HCT116 (cell line): ENCODE data around the gene HBG2. TPM values are rescaled to one million over a fixed set of nuclear protein-coding genes. Genes with fewer than 3 reads are reported as not detected.

ENCODE experiments used
- ATAC-seq: fragments of 200-7000 bp; cut with Tn5 transposase; 2 replicates; pipeline ENCODE4 v1.9.1; 2020; ENCODE audit warnings: mild to moderate bottlenecking, moderate library complexity
- BruUV-seq: library from RNA; stranded (reverse); fragments of 400-500 nt; replicated peaks from 2 replicates; lab custom pipeline; 2021; lab: Mats Ljungman, UMichigan
- CTCF ChIA-PET: fragments of 300-600 bp; sonication (Branson Sonifier 250); formaldehyde crosslinking; loops from one replicate; lab custom pipeline; 2021; ENCODE audit warnings: antibody characterized with exemption; lab: Charles Lee
- POLR2A ChIA-PET: fragments of 300-600, 350-600 bp; sonication (Branson Sonifier 250); formaldehyde crosslinking; loops from one replicate; lab custom pipeline; 2021; ENCODE audit warnings: antibody characterized with exemption; lab: Charles Lee
- RAD21 ChIA-PET, 2 experiments: fragments of 300-600 bp; sonication (Branson Sonifier 250); formaldehyde crosslinking; loops; one replicate each; lab custom pipeline; 2023; ENCODE audit warnings: low total read pairs in 2 of 2; ENCODE audit not compliant: uncharacterized antibody in 2 of 2, unreplicated experiment in 2 of 2, low non-redundant PET in 1 of 2; lab: Charles Lee
- DNase-seq: peaks from one replicate; pipeline ENCODE4 v3.0.0-alpha.2; 2010; ENCODE audit warnings: low read depth, low spot score
- H2AFZ ChIP-seq: fragments of 200-600 bp; shearing (Covaris generic), sonication (generic); 2 replicates; pipeline ENCODE4 v1.6.1; 2017; ENCODE audit warnings: low read depth, mixed run types, mixed read lengths, antibody characterized with exemption, low read length; ENCODE audit not compliant: poor library complexity, severe bottlenecking
- H3K27ac ChIP-seq: 2 replicates; pipeline ENCODE4 v1.5.1; 2012; ENCODE audit warnings: low read depth, low read length
- H3K27me3 ChIP-seq: fragments of 200-600 bp; sonication (generic); 2 replicates; pipeline ENCODE4 v1.6.1; 2016; ENCODE audit warnings: mixed run types, low read length, mixed read lengths; ENCODE audit not compliant: insufficient read depth
- H3K36me3 ChIP-seq, 2 experiments: fragments of 200-500 bp in 1 of 2; fragments of 200-600 bp in 1 of 2; sonication (Bioruptor generic) in 1 of 2; sonication (generic) in 1 of 2; 2 replicates each; pipeline versions ENCODE4 v1.5.1 to v1.6.1; 2014 to 2016; ENCODE audit warnings: low read length in 2 of 2, inconsistent platforms in 1 of 2, mixed read lengths in 1 of 2, mixed run types in 1 of 2; ENCODE audit not compliant: insufficient read depth in 2 of 2, control insufficient read depth in 1 of 2
- H3K4me1 ChIP-seq, 2 experiments: fragments of 200-600 bp in 1 of 2; sonication (generic) in 1 of 2; 2 replicates each; pipeline versions ENCODE4 v1.5.1 to v1.6.1; 2012 to 2017; ENCODE audit warnings: low read length in 2 of 2, inconsistent platforms in 1 of 2, mild to moderate bottlenecking in 1 of 2, mixed read lengths in 1 of 2, mixed run types in 1 of 2, moderate library complexity in 1 of 2; ENCODE audit not compliant: insufficient read depth in 2 of 2, control insufficient read depth in 1 of 2
- H3K4me2 ChIP-seq: fragments of 200-600 bp; sonication (generic); 2 replicates; pipeline ENCODE4 v1.6.1; 2017; ENCODE audit warnings: mixed run types, low read length, mixed read lengths
- H3K4me3 ChIP-seq, 2 experiments: fragments of 200-600 bp in 1 of 2; sonication (generic) in 1 of 2; replicated peaks in 1 of 2; 2 replicates each; pipeline ENCODE4 v1.5.1; 2011 to 2016; ENCODE audit warnings: low read length in 2 of 2, control low read depth in 1 of 2, low read depth in 1 of 2, mild to moderate bottlenecking in 1 of 2, mixed read lengths in 1 of 2, mixed run types in 1 of 2
- H3K79me2 ChIP-seq: fragments of 200-600 bp; sonication (generic); 2 replicates; pipeline ENCODE4 v1.6.1; 2017; ENCODE audit warnings: mild to moderate bottlenecking, mixed run types, low read length, moderate library complexity, mixed read lengths; ENCODE audit not compliant: insufficient read depth
- H3K9ac ChIP-seq: fragments of 200-600 bp; sonication (generic); 2 replicates; pipeline ENCODE4 v1.6.1; 2016; ENCODE audit warnings: low read length, mixed read lengths
- H3K9me2 ChIP-seq: fragments of 200-600 bp; sonication (generic), shearing (Covaris generic); 2 replicates; pipeline ENCODE4 v1.6.1; 2017; ENCODE audit warnings: mixed run types, mild to moderate bottlenecking, moderate library complexity; ENCODE audit not compliant: insufficient read depth
- H3K9me3 ChIP-seq, 2 experiments: fragments of 200-500 bp in 1 of 2; fragments of 200-600 bp in 1 of 2; sonication (Bioruptor generic) in 1 of 2; sonication (generic) in 1 of 2; 2 replicates each; pipeline ENCODE4 v1.6.1; 2014 to 2017; ENCODE audit warnings: low read length in 2 of 2, mixed read lengths in 2 of 2, inconsistent platforms in 1 of 2, low read depth in 1 of 2, mild to moderate bottlenecking in 1 of 2, mixed run types in 1 of 2, moderate library complexity in 1 of 2; ENCODE audit not compliant: control insufficient read depth in 1 of 2, insufficient read depth in 1 of 2
- H4K20me1 ChIP-seq: fragments of 200-600 bp; sonication (generic), shearing (Covaris generic); 2 replicates; pipeline ENCODE4 v1.6.1; 2017; ENCODE audit warnings: mixed run types, mild to moderate bottlenecking, moderate library complexity; ENCODE audit not compliant: insufficient read depth
- CBX3 ChIP-seq: IDR thresholded peaks from 2 replicates; pipeline ENCODE4 v1.6.1; 2012; ENCODE audit warnings: low read depth
- CEBPB ChIP-seq: IDR thresholded peaks from 2 replicates; pipeline ENCODE4 v1.6.1; 2012; ENCODE audit warnings: low read depth
- EGR1 ChIP-seq: IDR thresholded peaks from 2 replicates; pipeline ENCODE4 v1.6.1; 2012; ENCODE audit warnings: low read depth
- EZH2 ChIP-seq: fragments of 200-600 bp; sonication (generic); IDR thresholded peaks from 2 replicates; pipeline ENCODE4 v1.6.1; 2017; ENCODE audit warnings: antibody characterized with exemption, mixed run types
- EZH2phosphoT487 ChIP-seq: fragments of 200-600 bp; IDR thresholded peaks from 2 replicates; pipeline ENCODE4 v1.6.1; 2018; ENCODE audit warnings: antibody characterized with exemption, borderline replicate concordance
- FOSL1 ChIP-seq: IDR thresholded peaks from 2 replicates; pipeline ENCODE4 v1.6.1; 2012; ENCODE audit warnings: low read depth
- POLR2A ChIP-seq: IDR thresholded peaks from 2 replicates; pipeline ENCODE4 v1.7.0; 2011; ENCODE audit warnings: borderline replicate concordance; ENCODE audit not compliant: insufficient read depth, insufficient read length; ENCODE audit errors: extremely low read depth
- SIN3A ChIP-seq: IDR thresholded peaks from 2 replicates; pipeline ENCODE4 v1.6.1; 2012; ENCODE audit warnings: low read depth
- SP1 ChIP-seq: IDR thresholded peaks from 2 replicates; pipeline ENCODE4 v1.6.1; 2012; ENCODE audit warnings: low read depth
- YY1 ChIP-seq: IDR thresholded peaks from 2 replicates; pipeline ENCODE4 v1.6.1; 2011; ENCODE audit warnings: low read length, low read depth, moderate library complexity, mild to moderate bottlenecking; ENCODE audit not compliant: insufficient replicate concordance; ENCODE audit errors: extremely low read depth
- ZFX ChIP-seq: fragments of 450-650 bp; IDR thresholded peaks from 2 replicates; pipeline ENCODE4 v1.6.1; 2017
- ZNF274 ChIP-seq: fragments of 200-500 bp; sonication (Bioruptor generic); IDR thresholded peaks from 2 replicates; pipeline ENCODE4 v1.6.1; 2014; ENCODE audit warnings: mild to moderate bottlenecking, low read depth, low read length, inconsistent platforms
- intact Hi-C: fragments of 100-400 bp; cut with micrococcal nuclease; formaldehyde crosslinking; loops from 2 replicates; pipeline ENCODE4 v1.10.0; 2022
- total RNA-seq: library from RNA; stranded (reverse); gene quantifications from one replicate; pipeline ENCODE4 v1.2.1, GENCODE V29; 2021; ENCODE audit not compliant: unreplicated experiment
- TF ChIP-seq, protein P1 (sequence below): IDR thresholded peaks from 2 replicates; pipeline ENCODE4 v1.6.1; 2012
- TF ChIP-seq, protein P2 (sequence below): IDR thresholded peaks from 2 replicates; pipeline ENCODE4 v1.6.1; 2012; ENCODE audit warnings: low read depth
- TF ChIP-seq, protein P3 (sequence below): IDR thresholded peaks from 2 replicates; pipeline ENCODE4 v1.6.1; 2012

HBG2 gene
- total RNA-seq, 1 experiment from 2014 or later = 48.1 TPM

DNA sequence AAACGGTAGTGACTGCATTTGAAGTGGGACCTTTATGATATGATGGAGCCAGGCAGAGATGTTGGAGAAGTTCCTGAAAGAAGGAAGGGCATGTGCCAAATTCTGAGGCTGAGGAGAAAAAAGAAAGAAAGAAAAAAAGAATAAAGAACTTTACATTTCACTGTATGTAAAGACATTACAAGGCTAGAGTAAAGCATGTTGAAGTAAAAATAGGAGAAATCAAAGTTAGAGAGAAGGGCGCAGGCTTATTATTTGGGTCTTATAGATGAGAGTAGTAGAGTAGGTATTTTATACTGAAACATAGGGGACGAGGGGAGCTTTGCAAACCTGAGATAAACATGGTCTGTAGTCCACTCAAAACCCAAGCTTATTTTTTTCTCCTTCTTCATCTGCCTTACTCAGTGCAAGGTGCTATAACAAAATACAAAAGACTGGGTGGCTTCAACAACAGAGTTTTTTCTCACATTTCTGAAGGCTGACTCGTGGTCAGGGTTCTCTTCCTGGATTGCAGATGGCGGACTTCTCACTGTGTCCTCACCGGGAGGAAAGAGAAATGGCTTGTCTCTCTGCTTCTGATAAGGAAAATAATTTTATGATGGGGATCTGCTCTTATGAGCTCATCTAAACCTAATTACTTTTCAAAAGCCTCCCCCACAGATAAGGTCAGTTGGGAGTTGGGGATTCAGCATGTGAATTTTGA, 7.7 kb downstream of the HBG2 start:
- no peak overlapping the region for H3K27ac ChIP-seq
- intact Hi-C loops = no loop called here
- H3K9me2 ChIP-seq = no peaks in the 10 kb centered on the region
- no peaks in the 10 kb centered on the region for H3K9me3 ChIP-seq
- BruUV-seq = no TSS peak
- H4K20me1 ChIP-seq = no peaks in the 10 kb centered on the region
- H3K9ac ChIP-seq = no peak overlapping the region
- H3K4me3 ChIP-seq = no peak overlapping the region
- H3K36me3 ChIP-seq = no peaks in the 10 kb centered on the region
- ChIA-PET RAD21 (no interaction called here), POLR2A (no interaction called here), CTCF (no interaction called here)
- H2AFZ ChIP-seq = no peak overlapping the region
- TF ChIP-seq ZNF274 (no peak), SP1 (no peak), EZH2 (no peak), SIN3A (no peak), POLR2A (no peak), FOSL1 (no peak), EZH2phosphoT487 (no peak), ZFX (no peak), CBX3 (no peak), EGR1 (no peak), YY1 (no peak), CEBPB (no peak)
- TF ChIP-seq, protein P1, sequence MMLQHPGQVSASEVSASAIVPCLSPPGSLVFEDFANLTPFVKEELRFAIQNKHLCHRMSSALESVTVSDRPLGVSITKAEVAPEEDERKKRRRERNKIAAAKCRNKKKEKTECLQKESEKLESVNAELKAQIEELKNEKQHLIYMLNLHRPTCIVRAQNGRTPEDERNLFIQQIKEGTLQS = no peak
- TF ChIP-seq, protein P2, sequence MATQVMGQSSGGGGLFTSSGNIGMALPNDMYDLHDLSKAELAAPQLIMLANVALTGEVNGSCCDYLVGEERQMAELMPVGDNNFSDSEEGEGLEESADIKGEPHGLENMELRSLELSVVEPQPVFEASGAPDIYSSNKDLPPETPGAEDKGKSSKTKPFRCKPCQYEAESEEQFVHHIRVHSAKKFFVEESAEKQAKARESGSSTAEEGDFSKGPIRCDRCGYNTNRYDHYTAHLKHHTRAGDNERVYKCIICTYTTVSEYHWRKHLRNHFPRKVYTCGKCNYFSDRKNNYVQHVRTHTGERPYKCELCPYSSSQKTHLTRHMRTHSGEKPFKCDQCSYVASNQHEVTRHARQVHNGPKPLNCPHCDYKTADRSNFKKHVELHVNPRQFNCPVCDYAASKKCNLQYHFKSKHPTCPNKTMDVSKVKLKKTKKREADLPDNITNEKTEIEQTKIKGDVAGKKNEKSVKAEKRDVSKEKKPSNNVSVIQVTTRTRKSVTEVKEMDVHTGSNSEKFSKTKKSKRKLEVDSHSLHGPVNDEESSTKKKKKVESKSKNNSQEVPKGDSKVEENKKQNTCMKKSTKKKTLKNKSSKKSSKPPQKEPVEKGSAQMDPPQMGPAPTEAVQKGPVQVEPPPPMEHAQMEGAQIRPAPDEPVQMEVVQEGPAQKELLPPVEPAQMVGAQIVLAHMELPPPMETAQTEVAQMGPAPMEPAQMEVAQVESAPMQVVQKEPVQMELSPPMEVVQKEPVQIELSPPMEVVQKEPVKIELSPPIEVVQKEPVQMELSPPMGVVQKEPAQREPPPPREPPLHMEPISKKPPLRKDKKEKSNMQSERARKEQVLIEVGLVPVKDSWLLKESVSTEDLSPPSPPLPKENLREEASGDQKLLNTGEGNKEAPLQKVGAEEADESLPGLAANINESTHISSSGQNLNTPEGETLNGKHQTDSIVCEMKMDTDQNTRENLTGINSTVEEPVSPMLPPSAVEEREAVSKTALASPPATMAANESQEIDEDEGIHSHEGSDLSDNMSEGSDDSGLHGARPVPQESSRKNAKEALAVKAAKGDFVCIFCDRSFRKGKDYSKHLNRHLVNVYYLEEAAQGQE = no peak
- TF ChIP-seq, protein P3, sequence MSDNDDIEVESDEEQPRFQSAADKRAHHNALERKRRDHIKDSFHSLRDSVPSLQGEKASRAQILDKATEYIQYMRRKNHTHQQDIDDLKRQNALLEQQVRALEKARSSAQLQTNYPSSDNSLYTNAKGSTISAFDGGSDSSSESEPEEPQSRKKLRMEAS = no peak
- H3K4me2 ChIP-seq = no peak overlapping the region
- no peaks in the 10 kb centered on the region for H3K4me1 ChIP-seq
- H3K79me2 ChIP-seq = no peaks in the 10 kb centered on the region
- ATAC-seq (no peak), DNase-seq (no peak)
- peaks cover 66% of the 10 kb centered on the region for H3K27me3 ChIP-seq
